ENCODE data around the gene BSCL2. TPM values are rescaled to one million over a fixed set of nuclear protein-coding genes. Genes with fewer than 3 reads are reported as not detected.

BSCL2 gene
- total RNA-seq, 1 experiment from 2014 or later: 97.2 TPM

DNA sequence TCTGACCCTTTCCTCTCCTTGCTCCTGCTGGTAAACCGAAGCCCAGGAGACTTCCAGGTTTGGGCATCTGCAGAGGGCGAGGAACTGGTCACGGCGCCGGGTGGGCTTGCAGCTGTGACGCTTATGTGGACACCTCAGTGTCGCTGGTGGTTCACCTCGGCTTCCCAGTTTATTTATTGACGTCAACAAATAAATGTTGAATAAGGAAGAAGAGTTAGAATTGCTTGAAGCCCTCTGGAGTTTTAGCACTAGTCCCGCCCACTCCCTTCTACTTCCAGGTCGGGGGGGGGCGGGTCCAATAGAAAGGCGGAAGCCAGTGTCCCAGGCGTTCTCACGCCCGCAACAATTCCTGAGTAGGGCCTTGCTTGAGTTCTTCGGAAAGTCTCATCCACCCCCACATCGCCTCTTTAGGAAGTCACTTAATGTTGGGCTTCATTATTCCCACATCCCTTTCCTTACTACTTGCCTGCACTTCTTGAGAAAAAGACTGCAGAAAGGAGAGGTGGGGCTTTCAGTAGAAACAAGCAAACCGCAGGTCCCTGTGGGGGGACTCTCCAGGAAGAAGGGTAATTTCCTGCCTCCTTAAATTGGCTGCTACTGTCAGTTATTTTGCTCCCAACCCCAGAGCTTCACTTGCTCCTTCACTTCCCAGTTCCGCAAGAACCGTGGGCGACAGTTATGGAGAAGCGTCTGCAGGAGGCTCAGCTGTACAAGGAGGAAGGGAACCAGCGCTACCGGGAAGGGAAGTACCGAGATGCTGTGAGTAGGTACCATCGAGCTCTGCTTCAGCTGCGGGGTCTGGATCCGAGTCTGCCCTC, 21.2 kb upstream of the BSCL2 start, which contains the start of gene TTC9C (continued):
- no peak for TF ChIP-seq ZBTB43 (CRISPR knock-in tag; IDR thresholded peaks at IDR 0.05)
- no peak for TF ChIP-seq ELF4 (CRISPR knock-in tag; IDR thresholded peaks at IDR 0.05; ENCODE audit: low read depth)
- no peak for TF ChIP-seq TCF7 (CRISPR knock-in tag; IDR thresholded peaks at IDR 0.05; ENCODE audit: low read depth)
- no peak for TF ChIP-seq AFF4 (CRISPR knock-in tag; IDR thresholded peaks at IDR 0.05; ENCODE audit: borderline replicate concordance)
- TF ChIP-seq, protein P1, sequence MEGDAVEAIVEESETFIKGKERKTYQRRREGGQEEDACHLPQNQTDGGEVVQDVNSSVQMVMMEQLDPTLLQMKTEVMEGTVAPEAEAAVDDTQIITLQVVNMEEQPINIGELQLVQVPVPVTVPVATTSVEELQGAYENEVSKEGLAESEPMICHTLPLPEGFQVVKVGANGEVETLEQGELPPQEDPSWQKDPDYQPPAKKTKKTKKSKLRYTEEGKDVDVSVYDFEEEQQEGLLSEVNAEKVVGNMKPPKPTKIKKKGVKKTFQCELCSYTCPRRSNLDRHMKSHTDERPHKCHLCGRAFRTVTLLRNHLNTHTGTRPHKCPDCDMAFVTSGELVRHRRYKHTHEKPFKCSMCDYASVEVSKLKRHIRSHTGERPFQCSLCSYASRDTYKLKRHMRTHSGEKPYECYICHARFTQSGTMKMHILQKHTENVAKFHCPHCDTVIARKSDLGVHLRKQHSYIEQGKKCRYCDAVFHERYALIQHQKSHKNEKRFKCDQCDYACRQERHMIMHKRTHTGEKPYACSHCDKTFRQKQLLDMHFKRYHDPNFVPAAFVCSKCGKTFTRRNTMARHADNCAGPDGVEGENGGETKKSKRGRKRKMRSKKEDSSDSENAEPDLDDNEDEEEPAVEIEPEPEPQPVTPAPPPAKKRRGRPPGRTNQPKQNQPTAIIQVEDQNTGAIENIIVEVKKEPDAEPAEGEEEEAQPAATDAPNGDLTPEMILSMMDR (IDR thresholded peaks at IDR 0.05): no peak
- no peak for TF ChIP-seq ESRRA (CRISPR knock-in tag; IDR thresholded peaks at IDR 0.05; ENCODE audit: borderline replicate concordance)
- no peak for TF ChIP-seq RORB (CRISPR knock-in tag; IDR thresholded peaks at IDR 0.05)
- TF ChIP-seq KAT7 (CRISPR knock-in tag; IDR thresholded peaks at IDR 0.05; ENCODE audit: borderline replicate concordance): no peak
- no peak for TF ChIP-seq ZNF219 (CRISPR knock-in tag; IDR thresholded peaks at IDR 0.05; ENCODE audit: borderline replicate concordance)
- no peak for TF ChIP-seq AR (CRISPR knock-in tag; IDR thresholded peaks at IDR 0.05)
- peak; percentile 44; the same call in 1 of the 2 replicates for TF ChIP-seq GABPB1 (CRISPR knock-in tag; IDR thresholded peaks at IDR 0.05)
- TF ChIP-seq MLX (CRISPR knock-in tag; IDR thresholded peaks at IDR 0.05): no peak
- TF ChIP-seq, protein P2, sequence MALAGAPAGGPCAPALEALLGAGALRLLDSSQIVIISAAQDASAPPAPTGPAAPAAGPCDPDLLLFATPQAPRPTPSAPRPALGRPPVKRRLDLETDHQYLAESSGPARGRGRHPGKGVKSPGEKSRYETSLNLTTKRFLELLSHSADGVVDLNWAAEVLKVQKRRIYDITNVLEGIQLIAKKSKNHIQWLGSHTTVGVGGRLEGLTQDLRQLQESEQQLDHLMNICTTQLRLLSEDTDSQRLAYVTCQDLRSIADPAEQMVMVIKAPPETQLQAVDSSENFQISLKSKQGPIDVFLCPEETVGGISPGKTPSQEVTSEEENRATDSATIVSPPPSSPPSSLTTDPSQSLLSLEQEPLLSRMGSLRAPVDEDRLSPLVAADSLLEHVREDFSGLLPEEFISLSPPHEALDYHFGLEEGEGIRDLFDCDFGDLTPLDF (CRISPR knock-in tag; IDR thresholded peaks at IDR 0.05): no peak
- 0 out of 2 replicates have a peak, but pooled peaks have one; percentile 15 for TF ChIP-seq USF1 (CRISPR knock-in tag; IDR thresholded peaks at IDR 0.05)
- TF ChIP-seq NR2C2 (CRISPR knock-in tag; IDR thresholded peaks at IDR 0.05): peak; percentile 85
- TF ChIP-seq ZNF138 (CRISPR knock-in tag; conservative IDR thresholded peaks at IDR 0.05): no peak
- TF ChIP-seq ATF1 (CRISPR knock-in tag; IDR thresholded peaks at IDR 0.05): no peak
- no peak for TF ChIP-seq GTF2I (CRISPR knock-in tag; conservative IDR thresholded peaks at IDR 0.05)
- TF ChIP-seq, protein P3, sequence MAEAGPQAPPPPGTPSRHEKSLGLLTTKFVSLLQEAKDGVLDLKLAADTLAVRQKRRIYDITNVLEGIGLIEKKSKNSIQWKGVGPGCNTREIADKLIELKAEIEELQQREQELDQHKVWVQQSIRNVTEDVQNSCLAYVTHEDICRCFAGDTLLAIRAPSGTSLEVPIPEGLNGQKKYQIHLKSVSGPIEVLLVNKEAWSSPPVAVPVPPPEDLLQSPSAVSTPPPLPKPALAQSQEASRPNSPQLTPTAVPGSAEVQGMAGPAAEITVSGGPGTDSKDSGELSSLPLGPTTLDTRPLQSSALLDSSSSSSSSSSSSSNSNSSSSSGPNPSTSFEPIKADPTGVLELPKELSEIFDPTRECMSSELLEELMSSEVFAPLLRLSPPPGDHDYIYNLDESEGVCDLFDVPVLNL (CRISPR knock-in tag; IDR thresholded peaks at IDR 0.05; ENCODE audit: borderline replicate concordance, low read depth): no peak
- TF ChIP-seq TEAD1 (CRISPR knock-in tag; IDR thresholded peaks at IDR 0.05): peak; percentile 28; the same call in 1 of the 2 replicates
- no peak for TF ChIP-seq EMX1 (CRISPR knock-in tag; IDR thresholded peaks at IDR 0.05)
- peak; percentile 72 for TF ChIP-seq SP1 (CRISPR knock-in tag; conservative IDR thresholded peaks at IDR 0.05)
- 0 out of 2 replicates have a peak, but pooled peaks have one; percentile 10 for TF ChIP-seq FOXK1 (CRISPR knock-in tag; IDR thresholded peaks at IDR 0.05)
